ENCODE data around the gene FIGLA.
"Not testable (repeated sequence)": the region's sequence is repeated elsewhere in the genome, so short reads cannot be mapped to it uniquely, and the experiment has no call there.

Gene FIGLA

GRCh38 chr2:70743068-70743467 is 47.4 kb downstream of the FIGLA start:
- DNase-seq: no peak

DNA sequence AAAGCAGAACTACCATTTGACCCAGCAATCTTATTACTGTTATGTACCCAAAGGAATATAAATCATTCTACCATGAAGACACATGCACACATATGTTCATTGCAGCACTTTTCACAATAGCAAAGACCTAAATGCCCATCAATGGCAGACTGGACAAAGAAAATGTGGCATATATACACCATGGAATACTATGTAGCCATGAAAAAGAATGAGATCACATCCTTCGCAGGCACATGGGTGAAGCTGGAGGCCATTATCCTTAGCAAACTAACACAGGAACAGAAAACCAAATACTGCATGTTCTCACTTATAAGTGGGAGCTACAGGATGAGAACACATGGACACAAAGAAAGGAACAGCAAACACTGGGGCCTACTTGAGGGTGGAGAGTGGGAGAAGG is 51.0 kb downstream of the FIGLA start:
- not testable (repeated sequence) for DNase-seq

DNA sequence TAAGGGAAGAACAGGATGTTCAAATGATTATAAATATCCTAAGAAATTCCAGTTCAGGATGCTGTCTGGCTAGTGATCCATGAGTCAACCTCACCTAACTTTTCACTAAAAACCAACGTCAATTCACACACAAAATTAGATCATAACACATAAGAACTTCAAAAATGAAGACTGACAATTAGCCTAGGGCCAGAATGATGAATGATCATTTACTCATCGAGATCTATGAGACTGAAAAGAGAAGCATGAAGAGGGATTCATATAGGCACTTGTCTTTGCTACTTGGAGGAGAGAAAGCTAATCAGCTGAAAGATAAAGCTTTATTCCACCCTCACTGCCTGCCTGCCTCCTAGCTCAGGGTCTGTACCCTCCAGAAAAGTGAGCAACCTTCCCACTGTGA is 52.3 kb downstream of the FIGLA start:
- no peak for DNase-seq

- DNase-seq: no peak
These were observed 55.4 kb downstream of the FIGLA start for GRCh38 chr2:70735071-70735470.

DNA sequence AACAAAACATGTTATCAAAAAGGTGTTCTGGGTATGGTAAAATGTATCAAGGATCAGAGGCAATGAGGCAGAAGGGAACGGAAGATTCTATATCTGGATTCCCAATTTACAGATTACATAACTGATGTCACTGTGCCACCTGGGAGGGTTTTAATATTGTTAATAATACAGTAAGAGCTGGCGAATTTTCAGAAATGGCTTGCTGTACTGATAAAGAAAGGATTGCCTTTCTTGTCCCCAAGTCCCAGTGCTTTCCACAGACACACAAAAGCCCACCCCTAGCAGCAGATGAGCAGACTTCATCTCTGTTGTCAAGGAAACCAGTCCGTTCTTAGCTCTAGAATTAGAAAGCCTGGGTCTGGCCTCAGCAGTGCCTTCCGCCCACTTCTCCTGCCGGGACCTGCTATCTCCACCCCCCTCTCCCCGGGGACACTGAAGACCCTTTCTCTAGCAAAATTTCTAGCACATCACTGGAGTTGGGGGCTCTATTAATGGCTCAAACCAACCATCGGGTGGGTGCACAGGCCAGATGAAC is 56.7 kb downstream of the FIGLA start:
- no peak for DNase-seq

GRCh38 chr2:70732766-70733645 is 57.4 kb downstream of the FIGLA start:
- DNase-seq: no peak

DNA sequence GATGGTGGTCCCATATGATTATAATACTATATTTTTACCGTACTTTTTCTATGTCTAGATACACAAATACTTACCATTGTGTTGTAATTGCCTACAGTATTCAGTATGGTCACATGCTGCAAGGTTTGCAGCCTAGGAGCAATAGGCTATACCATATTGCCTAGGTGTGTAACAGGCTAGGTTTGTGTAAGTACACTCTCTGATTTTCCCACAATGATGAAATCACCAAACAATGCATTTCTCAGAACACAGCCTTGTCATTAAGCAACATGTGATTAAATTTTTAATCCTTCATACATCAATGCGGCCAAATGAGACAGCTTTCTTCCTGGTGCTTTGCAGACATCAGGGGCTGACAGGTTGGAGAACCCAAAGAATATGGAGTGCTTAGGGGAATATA is 59.7 kb downstream of the FIGLA start:
- DNase-seq: no peak

GRCh38 chr2:70729647-70730046 is 60.8 kb downstream of the FIGLA start:
- no peak for DNase-seq

GRCh38 chr2:70728128-70728527 is 62.3 kb downstream of the FIGLA start:
- DNase-seq: no peak
